ENCODE results near the gene LNPK.

- TF ChIP-seq CTCF (IDR thresholded peaks at IDR 0.05) = no peak
- no peak for TF ChIP-seq POLR2A (IDR thresholded peaks at IDR 0.05)
These were observed 127.8 kb downstream of the LNPK start for GRCh38 chr2:175874291-175874690.

All from ovary (tissue), 3 donors.